Endothelial cell of umbilical vein (primary cell): ENCODE data around the gene RAD51C. TPM values are rescaled to one million over a fixed set of nuclear protein-coding genes. Genes with fewer than 3 reads are reported as not detected.

ENCODE experiments used
- BruUV-seq: library from RNA; stranded (reverse); fragments of 400-500 nt; replicated peaks from 2 replicates; lab custom pipeline; 2021; lab: Mats Ljungman, UMichigan
- CTCF ChIA-PET: fragments of 300-600, 350-600 bp; sonication (Branson Sonifier 250); formaldehyde crosslinking; loops from one replicate; lab custom pipeline; 2021; ENCODE audit warnings: antibody characterized with exemption, inconsistent platforms; lab: Charles Lee
- POLR2A ChIA-PET: fragments of 300-600, 350-600 bp; sonication (Branson Sonifier 250); formaldehyde crosslinking; loops from one replicate; lab custom pipeline; 2021; ENCODE audit warnings: antibody characterized with exemption, inconsistent platforms; lab: Charles Lee
- DNase-seq: peaks from one replicate; pipeline ENCODE4 v3.0.0-alpha.2; 2011; ENCODE audit warnings: low read depth, low spot score
- FAIRE-seq: peaks from 2 replicates; lab custom pipeline; 2011; peaks lifted over from hg19 to GRCh38; lab: Jason Lieb, UNC
- H2AFZ ChIP-seq: 2 replicates; pipeline ENCODE4 v1.6.0; 2012; ENCODE audit warnings: low read depth, low read length, control low read depth, inconsistent platforms
- H3K27ac ChIP-seq: 2 replicates; pipeline ENCODE4 v1.5.1; 2011; ENCODE audit warnings: low read depth, mild to moderate bottlenecking, control low read depth, low read length, moderate library complexity; ENCODE audit not compliant: insufficient read depth
- H3K27me3 ChIP-seq, 2 experiments: 2 replicates each; pipeline versions ENCODE4 v1.6.0 to v1.6.1; 2011; ENCODE audit warnings: low read length in 2 of 2, mixed read lengths in 1 of 2; ENCODE audit not compliant: control insufficient read depth in 2 of 2, insufficient read depth in 2 of 2
- H3K36me3 ChIP-seq, 2 experiments: 2 replicates in 1 of 2; 3 replicates in 1 of 2; pipeline ENCODE4 v1.5.1; 2011; ENCODE audit warnings: low read length in 2 of 2, mild to moderate bottlenecking in 1 of 2, moderate library complexity in 1 of 2; ENCODE audit not compliant: control insufficient read depth in 2 of 2, insufficient read depth in 2 of 2; ENCODE audit errors: extremely low read depth in 1 of 2
- H3K4me1 ChIP-seq: 3 replicates; pipeline ENCODE4 v1.5.1; 2011; ENCODE audit warnings: mild to moderate bottlenecking, low read length; ENCODE audit not compliant: control insufficient read depth, insufficient read depth; ENCODE audit errors: extremely low read depth
- H3K4me2 ChIP-seq: 2 replicates; pipeline ENCODE4 v1.6.1; 2011; ENCODE audit warnings: low read length, control low read depth, mixed read lengths; ENCODE audit not compliant: insufficient read depth
- H3K4me3 ChIP-seq, 3 experiments: fragments of 200-600 bp in 1 of 3; sonication (generic), shearing (Covaris generic) in 1 of 3; replicated peaks in 1 of 3; 2 replicates each; pipeline ENCODE4 v1.5.1; 2011 to 2016; ENCODE audit warnings: control low read depth in 3 of 3, low read length in 3 of 3, mild to moderate bottlenecking in 2 of 3, inconsistent platforms in 1 of 3, low read depth in 1 of 3, moderate library complexity in 1 of 3; ENCODE audit not compliant: insufficient read depth in 1 of 3
- H3K79me2 ChIP-seq: 2 replicates; pipeline ENCODE4 v1.6.0; 2012; ENCODE audit warnings: low read length, inconsistent platforms; ENCODE audit not compliant: control insufficient read depth, insufficient read depth
- H3K9ac ChIP-seq: replicated peaks from 2 replicates; pipeline ENCODE3; 2011; ENCODE audit warnings: low read length, control low read depth; ENCODE audit not compliant: insufficient read depth; ENCODE audit errors: extremely low read depth
- H3K9me1 ChIP-seq: replicated peaks from 3 replicates; pipeline ENCODE4 v1.6.0; 2011; ENCODE audit warnings: mild to moderate bottlenecking, low read length; ENCODE audit not compliant: control insufficient read depth, insufficient read depth; ENCODE audit errors: extremely low read depth
- H3K9me3 ChIP-seq: replicated peaks from 2 replicates; pipeline ENCODE4 v1.5.1; 2012; ENCODE audit warnings: low read length, inconsistent platforms; ENCODE audit not compliant: control insufficient read depth, insufficient read depth
- H4K20me1 ChIP-seq: replicated peaks from 2 replicates; pipeline ENCODE3; 2011; ENCODE audit warnings: mild to moderate bottlenecking, low read length; ENCODE audit not compliant: control insufficient read depth, insufficient read depth; ENCODE audit errors: extremely low read depth
- CTCF ChIP-seq, 2 donors: IDR thresholded peaks; 1 replicate in 1 of 2; 2 replicates in 1 of 2; pipeline ENCODE4 v1.5.1; 2011; ENCODE audit warnings: low read length in 2 of 2, mild to moderate bottlenecking in 2 of 2, moderate library complexity in 2 of 2, control low read depth in 1 of 2, inconsistent platforms in 1 of 2, low read depth in 1 of 2; ENCODE audit not compliant: insufficient read depth in 1 of 2; ENCODE audit errors: extremely low read depth in 1 of 2
- EZH2 ChIP-seq: IDR thresholded peaks from 2 replicates; pipeline ENCODE4 v1.6.1; 2012; ENCODE audit warnings: borderline replicate concordance, low read depth, mild to moderate bottlenecking, moderate library complexity, low read length, inconsistent platforms; ENCODE audit not compliant: severe bottlenecking
- FOS ChIP-seq: IDR thresholded peaks from 2 replicates; pipeline ENCODE4 v1.6.1; 2011; ENCODE audit warnings: mild to moderate bottlenecking, low read length, moderate library complexity, borderline replicate concordance; ENCODE audit not compliant: insufficient read depth
- GATA2 ChIP-seq: IDR thresholded peaks from 2 replicates; pipeline ENCODE4 v1.7.0; 2011; ENCODE audit warnings: low read depth, mild to moderate bottlenecking, moderate library complexity, mixed read lengths, low read length; ENCODE audit not compliant: insufficient read length, insufficient read depth
- JUN ChIP-seq: IDR thresholded peaks from 2 replicates; pipeline ENCODE4 v1.6.1; 2011; ENCODE audit warnings: borderline replicate concordance, low read depth; ENCODE audit not compliant: insufficient read length, insufficient read depth
- MYC ChIP-seq: IDR thresholded peaks from one replicate; pipeline ENCODE4 v1.6.1; 2011; ENCODE audit warnings: mild to moderate bottlenecking, low read depth, low read length
- POLR2A ChIP-seq: IDR thresholded peaks from 2 replicates; pipeline ENCODE4 v1.6.1; 2012; ENCODE audit warnings: low read depth, mild to moderate bottlenecking, control low read depth, low read length
- POLR2AphosphoS5 ChIP-seq: IDR thresholded peaks from 2 replicates; pipeline ENCODE4 v1.6.1; 2012; ENCODE audit warnings: low read depth, mild to moderate bottlenecking, control low read depth, low read length, moderate library complexity; ENCODE audit not compliant: insufficient read depth
- dilution Hi-C: fragments of 300-500 bp; cut with MboI; formaldehyde crosslinking; loops from one replicate; pipeline ENCODE4 v1.15.0; 2019; ENCODE audit warnings: low sequenced_read_pairs; ENCODE audit not compliant: extremely low pct_ligation_motif_present
- intact Hi-C: fragments of 100-400 bp; cut with micrococcal nuclease; formaldehyde crosslinking; loops from one replicate; pipeline ENCODE4 v1.10.0; 2022
- polyA plus RNA-seq, 4 experiments: library from polyadenylated mRNA; depleted of rRNA in 3 of 4; stranded (reverse) in 3 of 4; unstranded in 1 of 4; fragments of >200 nt; gene quantifications; 2 replicates each; pipeline versions ENCODE4 v1.2.1 to v1.2.3, GENCODE V29; 2011 to 2012; ENCODE audit warnings: missing spikeins in 1 of 4
- total RNA-seq: library from RNA; stranded (reverse); gene quantifications from 2 replicates; pipeline ENCODE4 v1.2.3, GENCODE V29; 2021

The RAD51C gene
- total and polyA plus RNA-seq, 2 donors (not counting 3 experiments of a cell fraction or from before 2014, with no cell fraction given): 24.8 to 38.9 TPM

DNA sequence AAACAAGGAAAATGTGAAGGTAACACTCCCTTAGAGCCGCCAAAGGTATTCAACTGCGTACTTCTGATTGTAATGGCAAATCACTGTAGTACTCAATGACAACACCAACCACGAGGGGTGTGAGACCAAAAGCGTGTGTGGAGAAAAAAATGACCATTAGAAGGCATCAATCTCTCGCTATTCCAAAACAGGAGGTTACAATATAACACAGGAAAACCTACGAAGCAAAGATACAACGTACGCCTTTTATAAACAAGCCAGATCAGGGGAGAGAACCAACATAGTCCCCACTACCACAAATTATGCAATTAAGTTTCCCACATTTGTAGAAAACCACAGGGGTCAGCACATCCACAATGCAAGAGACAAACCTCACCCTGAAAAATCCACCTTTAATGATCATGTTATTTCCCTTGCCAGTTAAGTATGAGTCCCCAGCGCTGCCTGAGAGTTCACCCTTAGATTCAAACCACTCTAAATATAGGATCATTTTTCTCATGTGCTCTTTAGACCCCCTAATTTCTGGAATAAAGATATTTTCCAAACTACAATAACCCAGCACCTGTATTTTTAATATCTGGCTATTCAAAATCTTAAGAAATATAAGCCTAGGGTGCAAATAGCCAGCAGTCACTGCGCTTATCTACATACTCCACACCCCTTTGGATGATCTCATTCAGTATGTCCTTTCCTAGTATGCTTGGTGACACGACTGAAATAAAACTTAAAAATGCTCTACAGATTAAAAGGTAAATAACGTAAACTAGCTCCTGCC lies 13.0 kb upstream of the RAD51C start:
- TF ChIP-seq JUN: no peak
- TF ChIP-seq GATA2: no peak
- no peak for TF ChIP-seq FOS
- no peak for TF ChIP-seq CTCF (IDR thresholded peaks at IDR 0.05; ENCODE audit: extremely low read depth in 1 of 2, insufficient read depth in 1 of 2, low read depth in 1 of 2, low read length in 2 of 2)
- TF ChIP-seq MYC: no peak
- TF ChIP-seq POLR2A: peak; percentile 95
- TF ChIP-seq EZH2: no peak
- peak; percentile 83 for TF ChIP-seq POLR2AphosphoS5
- TSS peak; percentile 100 for BruUV-seq
- Histone ChIP-seq H3K27ac (no peak overlapping the region), H3K9me3 (no peaks in the 10 kb centered on the region), H3K4me2 (no peak overlapping the region), H3K9me1 (no peaks in the 10 kb centered on the region), H3K4me3 (no peak overlapping the region), H3K27me3 (no peaks in the 10 kb centered on the region), H3K79me2 (no peaks in the 10 kb centered on the region), H3K9ac (no peak overlapping the region), H2AFZ (no peak overlapping the region), H3K4me1 (peaks cover 6% of the 10 kb centered on the region), H4K20me1 (no peaks in the 10 kb centered on the region), H3K36me3 (no peaks in the 10 kb centered on the region)
- dilution Hi-C loops (no loop called here), intact Hi-C loops (no loop called here)
- DNase-seq: no peak
- FAIRE-seq: no peak
- ChIA-PET POLR2A (no interaction called here), CTCF (interaction anchor here (1.0 kb wide), 1 partner anchor 92 kb away, joined by 3 read pairs; no protein-coding TSS in a partner anchor)
